HepG2 (cell line): Measurements from ENCODE around the gene RPS6KC1. TPM values are rescaled to one million over a fixed set of nuclear protein-coding genes. Genes with fewer than 3 reads are reported as not detected.

Experiments used
- ATAC-seq: fragments of 200-7000 bp; cut with Tn5 transposase; 3 replicates; pipeline ENCODE4 v1.9.1; 2020; ENCODE audit warnings: mild to moderate bottlenecking, moderate library complexity
- BruUV-seq: library from RNA; stranded (reverse); fragments of 400-500 nt; replicated peaks from 2 replicates; lab custom pipeline; 2021; lab: Mats Ljungman, UMichigan
- CTCF ChIA-PET: fragments of 300-600 bp; formaldehyde crosslinking; extraction: SDS; loops from one replicate; lab custom pipeline; 2021; ENCODE audit warnings: low total read pairs, inconsistent platforms, low intra/inter-chr PET ratio; lab: Yijun Ruan, JAX
- POLR2A ChIA-PET: fragments of 350-600 bp; sonication (Branson Sonifier 250); formaldehyde crosslinking; loops from one replicate; lab custom pipeline; 2020; ENCODE audit warnings: antibody characterized with exemption, inconsistent platforms; lab: Yijun Ruan, JAX
- DNase-seq: peaks from one replicate; pipeline ENCODE4 v3.0.0-alpha.2; 2015; ENCODE audit warnings: low spot score
- FAIRE-seq: peaks from 3 replicates; lab custom pipeline; 2011; peaks lifted over from hg19 to GRCh38; lab: Jason Lieb, UNC
- H2AFZ ChIP-seq: one replicate; pipeline ENCODE4 v1.6.1; 2011; ENCODE audit warnings: low read length, inconsistent platforms
- H3K27ac ChIP-seq: fragments of 300-600 bp; 3 replicates; pipeline ENCODE4 v1.8.0; 2011; ENCODE audit warnings: mixed run types, mild to moderate bottlenecking, mixed read lengths, low read length, inconsistent platforms; ENCODE audit not compliant: insufficient read depth; ENCODE audit errors: extremely low read length
- H3K27me3 ChIP-seq, 2 experiments: fragments of 200-600 bp in 1 of 2; 2 replicates in 1 of 2; 3 replicates in 1 of 2; pipeline versions ENCODE4 v1.6.0 to v1.8.0; 2011; ENCODE audit warnings: low read length in 2 of 2, mild to moderate bottlenecking in 2 of 2, moderate library complexity in 2 of 2, inconsistent platforms in 1 of 2; ENCODE audit not compliant: insufficient read depth in 2 of 2, control insufficient read depth in 1 of 2
- H3K36me3 ChIP-seq, 2 experiments: fragments of 200-600 bp in 1 of 2; replicated peaks in 1 of 2; 2 replicates in 1 of 2; 3 replicates in 1 of 2; pipeline versions ENCODE4 v1.5.1 to v1.8.0; 2011; ENCODE audit warnings: low read length in 2 of 2, inconsistent platforms in 1 of 2; ENCODE audit not compliant: insufficient read depth in 2 of 2, control insufficient read depth in 1 of 2
- H3K4me1 ChIP-seq: 2 replicates; pipeline ENCODE4 v1.5.1; 2012; ENCODE audit warnings: low read length, inconsistent platforms; ENCODE audit not compliant: insufficient read depth
- H3K4me2 ChIP-seq: 2 replicates; pipeline ENCODE4 v1.6.0; 2011; ENCODE audit warnings: low read depth, low read length, inconsistent platforms
- H3K4me3 ChIP-seq, 3 experiments: fragments of 200-600 bp in 1 of 3; sonication (generic), shearing (Covaris generic) in 1 of 3; replicated peaks in 1 of 3; 2 replicates each; pipeline ENCODE4 v1.5.1; 2011 to 2016; ENCODE audit warnings: low read length in 3 of 3, inconsistent platforms in 2 of 3, low read depth in 2 of 3, mild to moderate bottlenecking in 2 of 3, control low read depth in 1 of 3, mixed read lengths in 1 of 3; ENCODE audit not compliant: insufficient read depth in 1 of 3
- H3K79me2 ChIP-seq: one replicate; pipeline ENCODE4 v1.6.1; 2011; ENCODE audit warnings: low read length, inconsistent platforms; ENCODE audit not compliant: insufficient read depth
- H3K9ac ChIP-seq: 2 replicates; pipeline ENCODE4 v1.6.0; 2011; ENCODE audit warnings: mild to moderate bottlenecking, low read depth, low read length, inconsistent platforms; ENCODE audit not compliant: insufficient read depth
- H3K9me3 ChIP-seq: 2 replicates; pipeline ENCODE4 v1.5.1; 2012; ENCODE audit warnings: mild to moderate bottlenecking, low read length
- H4K20me1 ChIP-seq: 2 replicates; pipeline ENCODE4 v1.6.0; 2011; ENCODE audit warnings: inconsistent platforms, mild to moderate bottlenecking, low read length, moderate library complexity; ENCODE audit not compliant: insufficient read depth
- AKAP8 ChIP-seq: sonication (generic); formaldehyde crosslinking; IDR thresholded peaks from 2 replicates; pipeline ENCODE4 v1.5.1; 2020; ENCODE audit warnings: mild to moderate bottlenecking, missing genetic modification reagents
- ARNT2 ChIP-seq: sonication (generic); formaldehyde crosslinking; IDR thresholded peaks from 2 replicates; pipeline ENCODE4 v1.8.0; 2022; ENCODE audit warnings: mild to moderate bottlenecking, low read depth, missing genetic modification reagents, moderate library complexity
- ELF3 ChIP-seq: IDR thresholded peaks from 2 replicates; pipeline ENCODE4 v1.6.1; 2016; ENCODE audit warnings: missing genetic modification reagents, missing compliant biosample characterization
- FOXC1 ChIP-seq: sonication (generic); formaldehyde crosslinking; IDR thresholded peaks from 2 replicates; pipeline ENCODE4 v1.8.0; 2022; ENCODE audit warnings: mild to moderate bottlenecking, missing genetic modification reagents, borderline replicate concordance
- FOXM1 ChIP-seq: sonication (generic); formaldehyde crosslinking; IDR thresholded peaks from 2 replicates; pipeline ENCODE4 v1.5.0; 2020; ENCODE audit warnings: missing genetic modification reagents
- HINFP ChIP-seq: sonication (generic); formaldehyde crosslinking; IDR thresholded peaks from 2 replicates; pipeline ENCODE4 v1.4.0; 2020; ENCODE audit warnings: low read depth, mild to moderate bottlenecking, missing genetic modification reagents
- IRF2 ChIP-seq: IDR thresholded peaks from 2 replicates; pipeline ENCODE4 v1.6.1; 2018; ENCODE audit warnings: missing genetic modification reagents, missing compliant biosample characterization
- ISX ChIP-seq: sonication (generic); formaldehyde crosslinking; conservative IDR thresholded peaks from 2 replicates; pipeline ENCODE4 v1.5.0; 2020; ENCODE audit warnings: missing genetic modification reagents
- KLF12 ChIP-seq: sonication (generic); formaldehyde crosslinking; IDR thresholded peaks from 2 replicates; pipeline ENCODE4 v1.4.0; 2020; ENCODE audit warnings: missing genetic modification reagents, borderline replicate concordance
- MEF2D ChIP-seq: sonication (generic); formaldehyde crosslinking; IDR thresholded peaks from 2 replicates; pipeline ENCODE4 v1.5.1; 2020; ENCODE audit warnings: mild to moderate bottlenecking, missing genetic modification reagents
- NKX3-1 ChIP-seq: sonication (generic); formaldehyde crosslinking; IDR thresholded peaks from 2 replicates; pipeline ENCODE4 v1.5.0; 2020; ENCODE audit warnings: missing genetic modification reagents
- RXRB ChIP-seq: IDR thresholded peaks from 2 replicates; pipeline ENCODE4 v1.6.1; 2016; ENCODE audit warnings: borderline replicate concordance, missing genetic modification reagents, missing compliant biosample characterization
- SUZ12 ChIP-seq: fragments of 150-350 bp; IDR thresholded peaks from 2 replicates; pipeline ENCODE4 v1.6.1; 2014; ENCODE audit warnings: low read depth, low read length
- ZNF160 ChIP-seq: sonication (generic); formaldehyde crosslinking; IDR thresholded peaks from 2 replicates; pipeline ENCODE4 v1.8.0; 2022; ENCODE audit warnings: mild to moderate bottlenecking, inconsistent platforms, missing genetic modification reagents
- ZNF350 ChIP-seq: sonication (generic); formaldehyde crosslinking; IDR thresholded peaks from 2 replicates; pipeline ENCODE4 v1.4.0; 2020; ENCODE audit warnings: mild to moderate bottlenecking, low read depth, missing genetic modification reagents, borderline replicate concordance
- ZNF44 ChIP-seq: sonication (generic); formaldehyde crosslinking; IDR thresholded peaks from 2 replicates; pipeline ENCODE4 v1.5.1; 2020; ENCODE audit warnings: mild to moderate bottlenecking, missing genetic modification reagents
- ZNF572 ChIP-seq: sonication (generic); formaldehyde crosslinking; IDR thresholded peaks from 2 replicates; pipeline ENCODE4 v1.5.1; 2020; ENCODE audit warnings: mild to moderate bottlenecking, missing genetic modification reagents
- WGBS: methylation state at CpG from one replicate; pipeline ENCODE4 v1.1.6; 2017; ENCODE audit warnings: low lambda C conversion rate; 5-methylcytosine and 5-hydroxymethylcytosine counted together
- in situ Hi-C: cut with HindIII; loops from 2 replicates; pipeline ENCODE4 v1.10.0; 2017; ENCODE audit warnings: low pct_unique_long_range_greater_than_20kb; ENCODE audit not compliant: extremely low pct_ligation_motif_present
- intact Hi-C: fragments of 100-400 bp; cut with micrococcal nuclease; formaldehyde crosslinking; loops from one replicate; pipeline ENCODE4 v1.10.0; 2022; ENCODE audit not compliant: unreplicated experiment
- polyA plus RNA-seq, 8 experiments: library from polyadenylated mRNA; depleted of rRNA in 3 of 8; stranded (reverse) in 7 of 8; unstranded in 1 of 8; fragments of >200 nt; fragmentation: Illumina TruSeq in 4 of 8; extraction: Trizol in 4 of 8; gene quantifications; 2 replicates each; pipeline versions ENCODE4 v1.2.1 to v1.2.3, GENCODE V29; 2011 to 2016; ENCODE audit warnings: low read depth in 4 of 8, missing spikeins in 1 of 8, mixed read lengths in 1 of 8; ENCODE audit not compliant: insufficient read depth in 1 of 8
- total RNA-seq, 5 experiments: library from RNA; depleted of rRNA; stranded (reverse); fragments of >200 nt; fragmentation: Illumina TruSeq; extraction: Trizol; gene quantifications; 2 replicates each; pipeline ENCODE4 v1.2.3, GENCODE V29; 2016; ENCODE audit warnings: low read depth in 1 of 5
- TF ChIP-seq, protein P1 (sequence below): sonication (generic); formaldehyde crosslinking; IDR thresholded peaks from 2 replicates; pipeline ENCODE4 v1.9.0; 2021; ENCODE audit warnings: missing genetic modification reagents, borderline replicate concordance

The RPS6KC1 gene
- total and polyA plus RNA-seq, 2 of the 13 experiments (the other 11 are each of a cell fraction or from before 2014, with no cell fraction given) = 11.0 to 25.2 TPM

DNA sequence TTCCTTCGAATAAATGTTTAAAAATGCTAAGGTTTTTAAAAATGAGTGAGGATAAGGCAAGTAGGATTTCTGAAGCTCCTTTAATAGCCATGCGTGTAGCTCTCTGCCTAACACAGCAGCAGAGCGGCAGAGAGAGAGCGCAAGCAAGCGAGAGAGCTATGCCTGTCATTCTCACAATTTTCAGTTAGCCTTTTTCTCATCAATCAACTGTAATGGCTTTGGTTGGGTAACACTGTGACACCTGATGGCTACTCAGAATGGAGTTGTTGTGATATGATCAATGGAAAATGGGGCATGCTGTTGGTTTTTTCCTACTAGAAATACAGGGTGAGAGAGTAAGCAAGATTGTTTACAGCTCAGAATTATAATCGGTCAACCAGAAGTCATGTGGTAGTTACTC is 198.4 kb downstream of the RPS6KC1 start (continued):
- no peak for TF ChIP-seq HINFP (CRISPR knock-in tag)
- no peak for TF ChIP-seq ISX

DNA sequence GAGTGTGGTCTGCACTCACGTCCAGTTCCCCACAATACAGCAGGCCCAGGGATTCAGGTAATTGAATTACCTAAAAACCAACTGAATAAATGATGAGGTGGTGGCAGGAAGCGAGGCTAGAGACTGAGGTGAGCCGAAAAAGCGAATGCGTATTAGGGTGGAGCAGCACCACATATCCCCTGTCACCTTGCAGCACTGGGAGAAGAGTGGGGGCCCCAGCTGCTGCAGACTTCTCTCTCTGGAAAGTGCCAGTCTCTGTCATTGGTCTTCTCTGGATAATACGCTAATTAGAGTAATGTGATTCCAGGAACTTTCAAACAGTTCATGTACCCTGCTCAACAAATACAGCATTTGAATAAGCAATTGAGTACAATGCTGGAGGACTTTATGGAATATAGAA is 199.0 kb downstream of the RPS6KC1 start:
- BruUV-seq = no TSS peak
- no peaks in the 10 kb centered on the region for H4K20me1 ChIP-seq
- no peak overlapping the region for H3K9ac ChIP-seq
- FAIRE-seq (no peak), DNase-seq (no peak), ATAC-seq (no peak)
- H3K4me1 ChIP-seq = peaks cover 11% of the 10 kb centered on the region
- no peak overlapping the region for H2AFZ ChIP-seq
- H3K4me3 ChIP-seq = no peak overlapping the region
- no peaks in the 10 kb centered on the region for H3K27me3 ChIP-seq
- 95% methylated on average over 6 of the region's 6 CpGs for WGBS
- in situ Hi-C loops (no loop called here), intact Hi-C loops (no loop called here)
- H3K9me3 ChIP-seq = no peaks in the 10 kb centered on the region
- no peak overlapping the region for H3K4me2 ChIP-seq
- TF ChIP-seq ELF3 = no peak
- TF ChIP-seq IRF2 (CRISPR knock-in tag) = no peak
- TF ChIP-seq NKX3-1 (CRISPR knock-in tag) = no peak
- no peak for TF ChIP-seq ARNT2
- TF ChIP-seq AKAP8 (CRISPR knock-in tag) = no peak
- TF ChIP-seq, protein P1, sequence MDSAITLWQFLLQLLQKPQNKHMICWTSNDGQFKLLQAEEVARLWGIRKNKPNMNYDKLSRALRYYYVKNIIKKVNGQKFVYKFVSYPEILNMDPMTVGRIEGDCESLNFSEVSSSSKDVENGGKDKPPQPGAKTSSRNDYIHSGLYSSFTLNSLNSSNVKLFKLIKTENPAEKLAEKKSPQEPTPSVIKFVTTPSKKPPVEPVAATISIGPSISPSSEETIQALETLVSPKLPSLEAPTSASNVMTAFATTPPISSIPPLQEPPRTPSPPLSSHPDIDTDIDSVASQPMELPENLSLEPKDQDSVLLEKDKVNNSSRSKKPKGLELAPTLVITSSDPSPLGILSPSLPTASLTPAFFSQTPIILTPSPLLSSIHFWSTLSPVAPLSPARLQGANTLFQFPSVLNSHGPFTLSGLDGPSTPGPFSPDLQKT (CRISPR knock-in tag) = no peak
- TF ChIP-seq SUZ12 = no peak
- no peak for TF ChIP-seq ZNF160 (CRISPR knock-in tag)
- TF ChIP-seq ZNF44 = no peak
- TF ChIP-seq FOXM1 (CRISPR knock-in tag) = no peak
- no peak for TF ChIP-seq FOXC1 (CRISPR knock-in tag)
- no peak for TF ChIP-seq ZNF350 (CRISPR knock-in tag)
- TF ChIP-seq MEF2D (CRISPR knock-in tag) = no peak
- no peak for TF ChIP-seq ZNF572 (CRISPR knock-in tag)
- TF ChIP-seq KLF12 (CRISPR knock-in tag) = no peak
- TF ChIP-seq RXRB (CRISPR knock-in tag) = no peak
- H3K36me3 ChIP-seq = no peaks in the 10 kb centered on the region
- POLR2A ChIA-PET = no interaction called here
- CTCF ChIA-PET = no interaction called here
- no peak overlapping the region for H3K27ac ChIP-seq
- no peaks in the 10 kb centered on the region for H3K79me2 ChIP-seq
